H1 (cell line): ENCODE results near the gene SLAMF6. TPM values are rescaled to one million over a fixed set of nuclear protein-coding genes. Genes with fewer than 3 reads are reported as not detected.

Source experiments
- CTCF ChIA-PET: fragments of 300-600 bp; sonication (Branson Sonifier 250); formaldehyde crosslinking; loops from one replicate; lab custom pipeline; 2021; ENCODE audit not compliant: partially characterized antibody; lab: Charles Lee
- POLR2A ChIA-PET: fragments of 300-600 bp; sonication (Branson Sonifier 250); formaldehyde crosslinking; loops from one replicate; lab custom pipeline; 2021; ENCODE audit warnings: inconsistent platforms; ENCODE audit not compliant: partially characterized antibody; lab: Charles Lee
- DNase-seq, 2 experiments: peaks; one replicate each; pipeline versions ENCODE4 v3.0.0 to v3.0.0-alpha.2; 2010 to 2022; ENCODE audit warnings: low spot score in 2 of 2, low read depth in 1 of 2, mixed read lengths in 1 of 2
- FAIRE-seq: peaks from 2 replicates; lab custom pipeline; 2011; peaks lifted over from hg19 to GRCh38; lab: Jason Lieb, UNC
- H2AFZ ChIP-seq: 2 replicates; pipeline ENCODE4 v1.8.1; 2012; ENCODE audit warnings: low read length, inconsistent platforms
- H2AK5ac ChIP-seq: 2 replicates; pipeline ENCODE4 v1.6.1; 2013; ENCODE audit warnings: low read depth, low read length
- H2BK120ac ChIP-seq: replicated peaks from 2 replicates; pipeline ENCODE3; 2013; ENCODE audit warnings: low read depth, low read length, inconsistent platforms
- H2BK12ac ChIP-seq: 2 replicates; pipeline ENCODE4 v1.6.1; 2013; ENCODE audit warnings: low read depth, low read length
- H2BK15ac ChIP-seq: 2 replicates; pipeline ENCODE4 v1.6.1; 2013; ENCODE audit warnings: low read length
- H2BK20ac ChIP-seq: 2 replicates; pipeline ENCODE4 v1.6.1; 2013; ENCODE audit warnings: low read length
- H2BK5ac ChIP-seq: 2 replicates; pipeline ENCODE4 v1.6.1; 2013; ENCODE audit warnings: low read depth, low read length
- H3K14ac ChIP-seq: 2 replicates; pipeline ENCODE4 v1.6.1; 2013; ENCODE audit warnings: inconsistent platforms; ENCODE audit not compliant: insufficient read length
- H3K18ac ChIP-seq: 2 replicates; pipeline ENCODE4 v1.6.1; 2013; ENCODE audit warnings: low read length; ENCODE audit errors: extremely low read depth
- H3K23ac ChIP-seq: 2 replicates; pipeline ENCODE4 v1.6.1; 2013; ENCODE audit warnings: inconsistent platforms; ENCODE audit not compliant: insufficient read length
- H3K23me2 ChIP-seq: 2 replicates; pipeline ENCODE4 v1.6.1; 2013; ENCODE audit warnings: low read depth, low read length
- H3K27ac ChIP-seq: 2 replicates; pipeline ENCODE4 v1.6.1; 2011; ENCODE audit warnings: low read depth, low read length, inconsistent platforms
- H3K27me3 ChIP-seq, 4 experiments: replicated peaks in 1 of 4; 1 replicate in 1 of 4; 2 replicates in 3 of 4; pipeline versions ENCODE4 v1.6.1 to v1.8.1; 2011 to 2013; ENCODE audit warnings: low read length in 3 of 4, mild to moderate bottlenecking in 3 of 4, inconsistent platforms in 2 of 4, mixed read lengths in 2 of 4, moderate library complexity in 1 of 4; ENCODE audit not compliant: control insufficient read depth in 3 of 4, insufficient read depth in 3 of 4; ENCODE audit errors: extremely low read depth in 1 of 4
- H3K36me3 ChIP-seq, 4 experiments: 2 replicates each; pipeline versions ENCODE4 v1.6.1 to v1.8.1; 2011 to 2013; ENCODE audit warnings: mild to moderate bottlenecking in 4 of 4, low read length in 3 of 4, moderate library complexity in 2 of 4, control low read depth in 1 of 4, inconsistent platforms in 1 of 4; ENCODE audit not compliant: insufficient read depth in 4 of 4, control insufficient read depth in 2 of 4
- H3K4ac ChIP-seq: replicated peaks from 2 replicates; pipeline ENCODE3; 2013; ENCODE audit warnings: low read length, low read depth, mixed read lengths, inconsistent platforms; ENCODE audit not compliant: insufficient read length
- H3K4me1 ChIP-seq, 4 experiments: replicated peaks in 1 of 4; 1 replicate in 1 of 4; 2 replicates in 3 of 4; pipeline versions ENCODE4 v1.6.1 to v1.8.1; 2011 to 2013; ENCODE audit warnings: low read length in 3 of 4, inconsistent platforms in 2 of 4, mixed read lengths in 1 of 4; ENCODE audit not compliant: insufficient read depth in 4 of 4, control insufficient read depth in 3 of 4
- H3K4me2 ChIP-seq, 2 experiments: 2 replicates each; pipeline versions ENCODE4 v1.6.1 to v1.8.1; 2011 to 2013; ENCODE audit warnings: low read depth in 2 of 2, low read length in 2 of 2, control low read depth in 1 of 2, inconsistent platforms in 1 of 2, mild to moderate bottlenecking in 1 of 2; ENCODE audit not compliant: insufficient read depth in 1 of 2
- H3K4me3 ChIP-seq, 4 experiments: fragments of 200-600, 300-600 bp in 1 of 4; sonication (generic), shearing (Covaris generic), sonication (Bioruptor Twin) in 1 of 4; 2 replicates each; pipeline versions ENCODE4 v1.5.1 to v1.8.1; 2011 to 2016; ENCODE audit warnings: low read length in 4 of 4, low read depth in 3 of 4, control low read depth in 2 of 4, inconsistent platforms in 2 of 4, mild to moderate bottlenecking in 2 of 4, mixed read lengths in 1 of 4, moderate library complexity in 1 of 4; ENCODE audit not compliant: insufficient read depth in 2 of 4; ENCODE audit errors: extremely low read depth in 1 of 4
- H3K56ac ChIP-seq: replicated peaks from 2 replicates; pipeline ENCODE3; 2013; ENCODE audit warnings: low read depth, mild to moderate bottlenecking, mixed read lengths, low read length, inconsistent platforms; ENCODE audit not compliant: insufficient read length
- H3K79me1 ChIP-seq: 2 replicates; pipeline ENCODE4 v1.6.1; 2013; ENCODE audit warnings: low read depth, low read length, control low read depth
- H3K79me2 ChIP-seq, 2 experiments: 2 replicates each; pipeline versions ENCODE4 v1.6.1 to v1.8.1; 2012 to 2013; ENCODE audit warnings: low read length in 2 of 2, mild to moderate bottlenecking in 2 of 2, inconsistent platforms in 1 of 2; ENCODE audit not compliant: insufficient read depth in 2 of 2, control insufficient read depth in 1 of 2
- H3K9ac ChIP-seq, 4 experiments: replicated peaks in 1 of 4; 1 replicate in 1 of 4; 2 replicates in 3 of 4; pipeline versions ENCODE4 v1.6.1 to v1.8.1; 2011 to 2013; ENCODE audit warnings: low read depth in 3 of 4, low read length in 3 of 4, control low read depth in 2 of 4, mild to moderate bottlenecking in 2 of 4, moderate library complexity in 2 of 4, inconsistent platforms in 1 of 4; ENCODE audit errors: extremely low read depth in 1 of 4
- H3K9me3 ChIP-seq, 2 experiments: 2 replicates each; pipeline versions ENCODE4 v1.6.1 to v1.8.1; 2012 to 2013; ENCODE audit warnings: mild to moderate bottlenecking in 2 of 2, moderate library complexity in 2 of 2, control low read depth in 1 of 2, inconsistent platforms in 1 of 2, low read depth in 1 of 2, low read length in 1 of 2, mixed read lengths in 1 of 2; ENCODE audit not compliant: insufficient read depth in 2 of 2
- H4K20me1 ChIP-seq, 2 experiments: replicated peaks in 1 of 2; 2 replicates each; pipeline versions ENCODE3 to v1.8.1; 2011 to 2013; ENCODE audit warnings: inconsistent platforms in 2 of 2, low read length in 2 of 2, mild to moderate bottlenecking in 1 of 2; ENCODE audit not compliant: insufficient read depth in 2 of 2, control insufficient read depth in 1 of 2
- H4K5ac ChIP-seq: 2 replicates; pipeline ENCODE4 v1.6.1; 2013; ENCODE audit warnings: low read length, low read depth, mixed read lengths, inconsistent platforms; ENCODE audit not compliant: insufficient read length
- H4K8ac ChIP-seq: 2 replicates; pipeline ENCODE4 v1.8.0; 2013; ENCODE audit warnings: mild to moderate bottlenecking, moderate library complexity, low read length, inconsistent platforms; ENCODE audit not compliant: insufficient read depth; ENCODE audit errors: extremely low read depth
- H4K91ac ChIP-seq: replicated peaks from 2 replicates; pipeline ENCODE3; 2013; ENCODE audit warnings: low read length, mixed read lengths, inconsistent platforms; ENCODE audit not compliant: insufficient read length
- BACH1 ChIP-seq: IDR thresholded peaks from 2 replicates; pipeline ENCODE4 v1.6.1; 2012; ENCODE audit warnings: low read length, improper control_type of control experiment
- CREB1 ChIP-seq: IDR thresholded peaks from 2 replicates; pipeline ENCODE4 v1.6.1; 2012; ENCODE audit warnings: inconsistent platforms
- CTBP2 ChIP-seq: IDR thresholded peaks from 2 replicates; pipeline ENCODE4 v1.7.0; 2011; ENCODE audit warnings: borderline replicate concordance, mild to moderate bottlenecking, moderate library complexity, mixed read lengths, low read length; ENCODE audit not compliant: insufficient read depth, insufficient read length
- EGR1 ChIP-seq: IDR thresholded peaks from 2 replicates; pipeline ENCODE4 v1.6.1; 2011; ENCODE audit warnings: low read depth, low read length, borderline replicate concordance
- EP300 ChIP-seq, 2 experiments: IDR thresholded peaks; 1 replicate in 1 of 2; 2 replicates in 1 of 2; pipeline ENCODE4 v1.6.1; 2011 to 2012; ENCODE audit warnings: low read depth in 2 of 2, low read length in 2 of 2, mild to moderate bottlenecking in 2 of 2, borderline replicate concordance in 1 of 2, inconsistent platforms in 1 of 2, moderate library complexity in 1 of 2
- RBBP5 ChIP-seq: IDR thresholded peaks from 2 replicates; pipeline ENCODE4 v1.7.1; 2012; ENCODE audit warnings: low read depth, mild to moderate bottlenecking, inconsistent platforms, low read length, moderate library complexity, borderline replicate concordance
- RFX5 ChIP-seq: IDR thresholded peaks from 2 replicates; pipeline ENCODE4 v1.6.1; 2011; ENCODE audit warnings: low read depth, low read length, improper control_type of control experiment, borderline replicate concordance
- RNF2 ChIP-seq: fragments of 200-900, 300-1000 bp; sonication (generic); IDR thresholded peaks from 2 replicates; pipeline ENCODE4 v1.7.1; 2016; ENCODE audit warnings: borderline replicate concordance, low read depth, mild to moderate bottlenecking, antibody characterized with exemption, low read length; ENCODE audit not compliant: poor library complexity, severe bottlenecking; ENCODE audit errors: missing control alignments
- RXRA ChIP-seq: IDR thresholded peaks from 2 replicates; pipeline ENCODE4 v1.6.1; 2011; ENCODE audit warnings: low read depth, mild to moderate bottlenecking, low read length, moderate library complexity; ENCODE audit not compliant: insufficient read depth
- SP1 ChIP-seq: IDR thresholded peaks from 2 replicates; pipeline ENCODE4 v1.6.1; 2011; ENCODE audit warnings: low read depth, low read length
- SUZ12 ChIP-seq: fragments of 200-600 bp; sonication (generic); IDR thresholded peaks from 2 replicates; pipeline ENCODE4 v1.6.1; 2012; ENCODE audit warnings: mild to moderate bottlenecking, inconsistent platforms, low read length, moderate library complexity, mixed read lengths
- TAF7 ChIP-seq: optimal IDR thresholded peaks from 2 replicates; pipeline ENCODE3; 2011; ENCODE audit warnings: low read depth, mild to moderate bottlenecking, inconsistent platforms, low read length, moderate library complexity, borderline replicate concordance
- TCF12 ChIP-seq: IDR thresholded peaks from 2 replicates; pipeline ENCODE4 v1.6.1; 2011; ENCODE audit warnings: low read depth, mild to moderate bottlenecking, low read length
- WGBS, 2 experiments: shearing (Covaris generic) in 1 of 2; methylation state at CpG; one replicate each; pipeline versions ENCODE4 v1.1.6 to v1.1.7; 2013 to 2015; ENCODE audit warnings: low lambda C conversion rate in 2 of 2, mixed read lengths in 2 of 2, inconsistent platforms in 1 of 2, low coverage in 1 of 2, missing lambda C conversion rate in 1 of 2; ENCODE audit not compliant: insufficient replicate concordance in 2 of 2, insufficient coverage in 1 of 2, insufficient read length in 1 of 2; ENCODE audit errors: extremely low coverage in 1 of 2, missing lambda C conversion rate in 1 of 2; 5-methylcytosine and 5-hydroxymethylcytosine counted together
- polyA plus RNA-seq, 7 experiments: library from polyadenylated mRNA; depleted of rRNA in 3 of 7; stranded (reverse) in 5 of 7; unstranded in 2 of 7; fragments of >200 nt in 5 of 7; fragments of 200-250 nt in 2 of 7; gene quantifications; 1 replicate in 5 of 7; 2 replicates in 1 of 7; 4 replicates in 1 of 7; pipeline versions ENCODE4 v1.2.1 to v1.2.3, GENCODE V29; 2011 to 2013; ENCODE audit warnings: missing spikeins in 2 of 7, mixed read lengths in 2 of 7
- total RNA-seq: library from RNA; stranded (reverse); fragmentation: NEBNext Ultra II Directional; extraction: Animal tissue kit (Norgen Biotek cat#: 25700); gene quantifications from 2 replicates; pipeline ENCODE4 v1.2.1, GENCODE V29; 2021

SLAMF6 gene
- total and polyA plus RNA-seq, 2 of the 8 experiments (the other 6 are each of a cell fraction or from before 2014, with no cell fraction given): not detected

DNA sequence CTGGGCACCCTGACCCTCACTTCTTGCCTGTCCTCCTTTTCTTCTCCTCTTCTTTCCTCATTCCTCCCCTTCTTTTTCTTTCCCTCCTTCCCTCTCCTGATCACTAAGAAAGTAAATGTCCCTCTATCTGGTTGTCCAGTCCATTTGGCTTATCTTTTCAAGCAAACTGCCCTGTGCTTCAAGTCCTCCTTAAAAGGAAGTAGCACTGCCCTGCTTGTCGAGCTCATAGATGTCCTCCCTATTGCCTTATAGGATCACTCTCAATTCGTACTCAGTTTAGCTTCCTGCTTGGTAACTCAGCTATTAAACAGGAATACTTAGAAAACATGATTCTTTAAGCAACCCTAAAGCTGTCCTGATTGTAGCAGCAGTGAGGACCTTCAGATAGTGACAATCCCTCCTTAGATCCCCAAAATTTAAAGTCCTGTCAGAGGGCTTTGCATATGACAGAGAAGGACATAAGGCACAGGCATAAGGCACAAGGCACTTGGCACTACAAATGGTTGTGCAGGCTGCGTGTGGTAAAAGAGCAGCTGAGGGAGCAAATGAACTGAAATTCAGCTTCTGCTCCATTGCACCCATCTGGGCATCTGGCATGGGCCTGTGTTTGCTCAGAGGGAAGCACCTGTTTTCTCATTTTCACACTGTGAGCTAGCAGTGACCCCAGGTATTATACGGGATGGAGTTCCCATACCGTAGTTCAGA is 26.1 kb upstream of the SLAMF6 start:
- Histone ChIP-seq H4K8ac (no peak overlapping the region), H2AFZ (no peak overlapping the region), H3K9me3 (no peaks in the 10 kb centered on the region), H3K79me1 (no peaks in the 10 kb centered on the region), H4K20me1 (no peaks in the 10 kb centered on the region), H3K9ac (no peak overlapping the region), H2BK12ac (no peak overlapping the region), H2BK5ac (no peak overlapping the region), H3K79me2 (no peaks in the 10 kb centered on the region), H2BK120ac (no peak overlapping the region), H3K36me3 (no peaks in the 10 kb centered on the region), H3K4ac (no peak overlapping the region), H3K4me1 (no peaks in the 10 kb centered on the region), H3K4me3 (no peak overlapping the region), H3K23ac (no peak overlapping the region), H3K18ac (no peak overlapping the region), H3K23me2 (no peaks in the 10 kb centered on the region), H3K14ac (no peak overlapping the region), H3K56ac (no peak overlapping the region), H3K27ac (no peak overlapping the region), H4K91ac (no peak overlapping the region), H2BK20ac (no peak overlapping the region), H3K4me2 (no peak overlapping the region), H2AK5ac (no peak overlapping the region), H2BK15ac (no peak overlapping the region), H3K27me3 (no peaks in the 10 kb centered on the region), H4K5ac (no peak overlapping the region)
- ChIA-PET CTCF (interaction anchor here (0.6 to 9.6 kb wide), 7 partner anchors 9 to 80 kb away, joined by 3 to 88 read pairs (median 4); no protein-coding TSS in a partner anchor), POLR2A (interaction anchor here (0.6 kb wide), 1 partner anchor 1353 kb away, joined by 3 read pairs; no protein-coding TSS in a partner anchor)
- DNase-seq: no peak
- WGBS, 2 experiments: 89% methylated on average over 5 of the region's 5 CpGs; no CpG with 5 or more reads in 1 of the 2 experiments
- no peak for FAIRE-seq
- TF ChIP-seq SUZ12: no peak
- no peak for TF ChIP-seq RFX5
- no peak for TF ChIP-seq EP300 (IDR thresholded peaks at IDR 0.05; ENCODE audit: borderline replicate concordance in 1 of 2, low read depth in 2 of 2, low read length in 2 of 2)
- no peak for TF ChIP-seq BACH1
- TF ChIP-seq RBBP5: no peak
- no peak for TF ChIP-seq CTBP2
- no peak for TF ChIP-seq EGR1
- no peak for TF ChIP-seq RXRA
- TF ChIP-seq TCF12: no peak
- no peak for TF ChIP-seq SP1
- TF ChIP-seq RNF2: no peak
- TF ChIP-seq CREB1: no peak
- no peak for TF ChIP-seq TAF7
